WTC11 (cell line): ENCODE measurements around the gene CBX2. TPM values are rescaled to one million over a fixed set of nuclear protein-coding genes. Genes with fewer than 3 reads are reported as not detected.
A peak's percentile ranks its signal among the peaks of the same experiment; 100 is the strongest.

ENCODE experiments used
- ATAC-seq: fragments of 200-7000 bp; cut with Tn5 transposase; 2 replicates; pipeline ENCODE4 v1.10.0; 2021; ENCODE audit warnings: mild to moderate bottlenecking, moderate library complexity
- Bru-seq: library from RNA; stranded (reverse); fragments of 400-500 nt; gene quantifications from one replicate; lab custom pipeline; 2021; lab: Mats Ljungman, UMichigan
- CTCF ChIA-PET: fragments of 300-600 bp; sonication (Branson Sonifier 250); formaldehyde crosslinking; loops from one replicate; lab custom pipeline; 2021; ENCODE audit warnings: antibody characterized with exemption; lab: Charles Lee
- POLR2A ChIA-PET: fragments of 350-600 bp; sonication (Branson Sonifier 250); formaldehyde crosslinking; loops from one replicate; lab custom pipeline; 2021; ENCODE audit warnings: antibody characterized with exemption; lab: Charles Lee
- DNase-seq: peaks from one replicate; pipeline ENCODE4 v3.0.0; 2021; ENCODE audit warnings: low spot score
- H3K27ac Mint-ChIP-seq: 2 replicates; pipeline ENCODE4 v1.8.0; 2021; ENCODE audit warnings: mixed read lengths
- H3K27me3 Mint-ChIP-seq: 2 replicates; pipeline ENCODE4 v1.8.0; 2021; ENCODE audit warnings: low read depth, mild to moderate bottlenecking, moderate library complexity, mixed read lengths
- H3K36me3 Mint-ChIP-seq: 2 replicates; pipeline ENCODE4 v1.8.0; 2021; ENCODE audit warnings: mixed read lengths
- H3K4me1 Mint-ChIP-seq: 2 replicates; pipeline ENCODE4 v1.8.0; 2022; ENCODE audit warnings: mixed read lengths
- H3K4me3 Mint-ChIP-seq: 2 replicates; pipeline ENCODE4 v1.8.0; 2021; ENCODE audit warnings: mild to moderate bottlenecking, moderate library complexity, mixed read lengths
- H3K9me3 Mint-ChIP-seq: 2 replicates; pipeline ENCODE4 v1.8.0; 2021; ENCODE audit warnings: mixed read lengths
- CBFB ChIP-seq: sonication (generic); formaldehyde crosslinking; IDR thresholded peaks from 2 replicates; pipeline ENCODE4 v1.8.1; 2022; ENCODE audit warnings: mild to moderate bottlenecking, low read depth, missing genetic modification reagents
- CREB1 ChIP-seq: sonication (generic); formaldehyde crosslinking; IDR thresholded peaks from 2 replicates; pipeline ENCODE4 v1.8.0; 2023; ENCODE audit warnings: mild to moderate bottlenecking, missing genetic modification reagents
- ELF4 ChIP-seq: sonication (generic); formaldehyde crosslinking; IDR thresholded peaks from 2 replicates; pipeline ENCODE4 v1.8.1; 2022; ENCODE audit warnings: low read depth, mild to moderate bottlenecking, moderate library complexity, missing genetic modification reagents
- FOXK1 ChIP-seq: sonication (generic); formaldehyde crosslinking; IDR thresholded peaks from 2 replicates; pipeline ENCODE4 v1.8.0; 2022; ENCODE audit warnings: mild to moderate bottlenecking, moderate library complexity, missing genetic modification reagents
- FOXP1 ChIP-seq: sonication (generic); formaldehyde crosslinking; IDR thresholded peaks from 2 replicates; pipeline ENCODE4 v1.8.0; 2022; ENCODE audit warnings: missing genetic modification reagents, mild to moderate bottlenecking, moderate library complexity, borderline replicate concordance
- GABPB1 ChIP-seq: sonication (generic); formaldehyde crosslinking; IDR thresholded peaks from 2 replicates; pipeline ENCODE4 v1.8.1; 2023; ENCODE audit warnings: mild to moderate bottlenecking, missing genetic modification reagents
- NFE2L1 ChIP-seq: sonication (generic); formaldehyde crosslinking; IDR thresholded peaks from 2 replicates; pipeline ENCODE4 v1.8.1; 2023; ENCODE audit warnings: missing genetic modification reagents
- NFYB ChIP-seq: sonication (generic); formaldehyde crosslinking; conservative IDR thresholded peaks from 2 replicates; pipeline ENCODE4 v1.8.0; 2022; ENCODE audit warnings: low read depth, missing genetic modification reagents
- SP1 ChIP-seq: sonication (generic); formaldehyde crosslinking; conservative IDR thresholded peaks from 2 replicates; pipeline ENCODE4 v1.8.1; 2022; ENCODE audit warnings: missing genetic modification reagents
- ZNF263 ChIP-seq: sonication (generic); formaldehyde crosslinking; IDR thresholded peaks from 2 replicates; pipeline ENCODE4 v1.8.1; 2022; ENCODE audit warnings: low read depth, mild to moderate bottlenecking, moderate library complexity, missing genetic modification reagents
- long read RNA-seq, 3 experiments: library from RNA in 1 of 3; library from capped mRNA in 1 of 3; library from polyadenylated mRNA in 1 of 3; unstranded in 2 of 3; stranded (forward) in 1 of 3; transcript quantifications; one replicate each; pipeline ENCODE4 v2.0.0, GENCODE V29; 2021
- total RNA-seq: library from RNA; stranded (reverse); gene quantifications from 3 replicates; pipeline ENCODE4 v1.2.3, GENCODE V29; 2021
- TF ChIP-seq, protein P1 (sequence below): fragments of 250-450 bp; sonication (Bioruptor Pico); IDR thresholded peaks from 2 replicates; pipeline ENCODE4 v1.9.0; 2021; ENCODE audit warnings: mild to moderate bottlenecking
- TF ChIP-seq, protein P2 (sequence below): sonication (generic); formaldehyde crosslinking; IDR thresholded peaks from 2 replicates; pipeline ENCODE4 v1.8.1; 2023; ENCODE audit warnings: mild to moderate bottlenecking, missing genetic modification reagents
- TF ChIP-seq, protein P3 (sequence below): fragments of 250-450 bp; sonication (Bioruptor Pico); IDR thresholded peaks from 2 replicates; pipeline ENCODE4 v1.8.0; 2021; ENCODE audit warnings: mild to moderate bottlenecking
- TF ChIP-seq, protein P4 (sequence below): sonication (generic); formaldehyde crosslinking; IDR thresholded peaks from 2 replicates; pipeline ENCODE4 v1.8.1; 2023; ENCODE audit warnings: mild to moderate bottlenecking, missing genetic modification reagents, moderate library complexity
- TF ChIP-seq, protein P5 (sequence below): sonication (generic); formaldehyde crosslinking; IDR thresholded peaks from 2 replicates; pipeline ENCODE4 v1.8.1; 2022; ENCODE audit warnings: missing genetic modification reagents, borderline replicate concordance
- TF ChIP-seq, protein P6 (sequence below): sonication (generic); formaldehyde crosslinking; IDR thresholded peaks from 2 replicates; pipeline ENCODE4 v1.8.0; 2022; ENCODE audit warnings: mild to moderate bottlenecking, missing genetic modification reagents

The CBX2 gene
- total RNA-seq: 78.1 to 85.5 TPM (median 78.7 TPM) in 3 replicates
- percentile 93 among the genes with signal in this experiment for Bru-seq, nascent RNA
- long read RNA-seq, experiment 1, full-length matches to known transcripts: 293 of 423 reads
- long read RNA-seq, experiment 1, partial matches to known transcripts: 24 of 423 reads
- long read RNA-seq, experiment 1, other reads (novel, unspliced or antisense): 106 of 423 reads
- long read RNA-seq, experiment 2, full-length matches to known transcripts: 37 of 125 reads
- long read RNA-seq, experiment 2, partial matches to known transcripts: 0 of 125 reads
- long read RNA-seq, experiment 2, other reads (novel, unspliced or antisense): 88 of 125 reads
- long read RNA-seq, experiment 3, full-length matches to known transcripts: 1 of 10 reads
- long read RNA-seq, experiment 3, partial matches to known transcripts: 0 of 10 reads
- long read RNA-seq, experiment 3, other reads (novel, unspliced or antisense): 9 of 10 reads

DNA sequence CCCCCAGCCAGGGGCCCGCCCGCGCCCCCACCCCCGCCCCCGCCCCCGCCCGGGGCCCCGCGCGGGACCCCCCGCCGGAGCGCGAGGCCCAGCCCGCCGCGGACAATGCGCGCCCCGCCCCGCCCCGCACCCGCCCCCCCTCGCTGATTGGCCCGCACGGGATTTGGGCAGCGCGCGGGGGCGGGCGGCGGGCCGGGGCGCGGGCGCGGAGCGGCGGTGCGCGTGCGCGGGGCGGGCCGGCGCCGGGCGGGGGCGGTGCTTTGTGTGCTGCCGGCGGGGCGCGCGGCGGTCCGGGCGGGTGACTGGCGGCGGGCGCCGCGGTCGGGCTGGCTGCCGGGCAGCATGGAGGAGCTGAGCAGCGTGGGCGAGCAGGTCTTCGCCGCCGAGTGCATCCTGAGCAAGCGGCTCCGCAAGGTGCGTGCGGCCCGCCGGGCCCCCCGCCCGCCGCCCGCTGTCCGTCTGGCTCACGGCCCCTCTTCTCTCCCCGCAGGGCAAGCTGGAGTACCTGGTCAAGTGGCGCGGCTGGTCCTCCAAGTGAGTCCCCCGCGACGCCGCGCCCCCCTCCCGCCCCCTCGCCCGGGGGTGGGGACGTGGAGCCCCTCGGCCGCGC lies at the start of gene CBX2:
TSS of gene CBX2 (plus strand) at position 255 of the 610 bp plus-strand sequence. CDS start at position 343, 88 bp downstream.
- H3K27ac Mint-ChIP-seq: peak within 1 kb of the TSS; percentile 93
- peak; percentile 75 for DNase-seq
- POLR2A ChIA-PET: interaction anchor here (0.9 to 1.1 kb wide), 5 partner anchors 9 to 60 kb away, joined by 3 read pairs; partner anchors contain the start of gene CBX8
- TF ChIP-seq, protein P1, sequence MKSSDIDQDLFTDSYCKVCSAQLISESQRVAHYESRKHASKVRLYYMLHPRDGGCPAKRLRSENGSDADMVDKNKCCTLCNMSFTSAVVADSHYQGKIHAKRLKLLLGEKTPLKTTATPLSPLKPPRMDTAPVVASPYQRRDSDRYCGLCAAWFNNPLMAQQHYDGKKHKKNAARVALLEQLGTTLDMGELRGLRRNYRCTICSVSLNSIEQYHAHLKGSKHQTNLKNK (CRISPR knock-in tag): no peak
- TF ChIP-seq FOXP1 (CRISPR knock-in tag) (no peak), CBFB (CRISPR knock-in tag) (0 out of 2 replicates have a peak, but pooled peaks have one; percentile 20), NFE2L1 (CRISPR knock-in tag) (0 out of 2 replicates have a peak, but pooled peaks have one; percentile 44), CREB1 (no peak), ELF4 (CRISPR knock-in tag) (0 out of 2 replicates have a peak, but pooled peaks have one; percentile 43), FOXK1 (CRISPR knock-in tag) (no peak; the same call in 1 of the 2 replicates), ZNF263 (CRISPR knock-in tag) (peak; percentile 11; the same call in 1 of the 2 replicates), GABPB1 (CRISPR knock-in tag) (peak; percentile 21; the same call in 1 of the 2 replicates), SP1 (CRISPR knock-in tag) (0 out of 2 replicates have a peak, but pooled peaks have one; percentile 8)
- TF ChIP-seq, protein P2, sequence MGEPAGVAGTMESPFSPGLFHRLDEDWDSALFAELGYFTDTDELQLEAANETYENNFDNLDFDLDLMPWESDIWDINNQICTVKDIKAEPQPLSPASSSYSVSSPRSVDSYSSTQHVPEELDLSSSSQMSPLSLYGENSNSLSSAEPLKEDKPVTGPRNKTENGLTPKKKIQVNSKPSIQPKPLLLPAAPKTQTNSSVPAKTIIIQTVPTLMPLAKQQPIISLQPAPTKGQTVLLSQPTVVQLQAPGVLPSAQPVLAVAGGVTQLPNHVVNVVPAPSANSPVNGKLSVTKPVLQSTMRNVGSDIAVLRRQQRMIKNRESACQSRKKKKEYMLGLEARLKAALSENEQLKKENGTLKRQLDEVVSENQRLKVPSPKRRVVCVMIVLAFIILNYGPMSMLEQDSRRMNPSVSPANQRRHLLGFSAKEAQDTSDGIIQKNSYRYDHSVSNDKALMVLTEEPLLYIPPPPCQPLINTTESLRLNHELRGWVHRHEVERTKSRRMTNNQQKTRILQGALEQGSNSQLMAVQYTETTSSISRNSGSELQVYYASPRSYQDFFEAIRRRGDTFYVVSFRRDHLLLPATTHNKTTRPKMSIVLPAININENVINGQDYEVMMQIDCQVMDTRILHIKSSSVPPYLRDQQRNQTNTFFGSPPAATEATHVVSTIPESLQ: no peak
- TF ChIP-seq, protein P3, sequence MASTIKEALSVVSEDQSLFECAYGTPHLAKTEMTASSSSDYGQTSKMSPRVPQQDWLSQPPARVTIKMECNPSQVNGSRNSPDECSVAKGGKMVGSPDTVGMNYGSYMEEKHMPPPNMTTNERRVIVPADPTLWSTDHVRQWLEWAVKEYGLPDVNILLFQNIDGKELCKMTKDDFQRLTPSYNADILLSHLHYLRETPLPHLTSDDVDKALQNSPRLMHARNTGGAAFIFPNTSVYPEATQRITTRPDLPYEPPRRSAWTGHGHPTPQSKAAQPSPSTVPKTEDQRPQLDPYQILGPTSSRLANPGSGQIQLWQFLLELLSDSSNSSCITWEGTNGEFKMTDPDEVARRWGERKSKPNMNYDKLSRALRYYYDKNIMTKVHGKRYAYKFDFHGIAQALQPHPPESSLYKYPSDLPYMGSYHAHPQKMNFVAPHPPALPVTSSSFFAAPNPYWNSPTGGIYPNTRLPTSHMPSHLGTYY (CRISPR knock-in tag): no peak
- TF ChIP-seq, protein P4, sequence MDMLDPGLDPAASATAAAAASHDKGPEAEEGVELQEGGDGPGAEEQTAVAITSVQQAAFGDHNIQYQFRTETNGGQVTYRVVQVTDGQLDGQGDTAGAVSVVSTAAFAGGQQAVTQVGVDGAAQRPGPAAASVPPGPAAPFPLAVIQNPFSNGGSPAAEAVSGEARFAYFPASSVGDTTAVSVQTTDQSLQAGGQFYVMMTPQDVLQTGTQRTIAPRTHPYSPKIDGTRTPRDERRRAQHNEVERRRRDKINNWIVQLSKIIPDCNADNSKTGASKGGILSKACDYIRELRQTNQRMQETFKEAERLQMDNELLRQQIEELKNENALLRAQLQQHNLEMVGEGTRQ (CRISPR knock-in tag): 0 out of 2 replicates have a peak, but pooled peaks have one; percentile 5
- TF ChIP-seq, protein P5, sequence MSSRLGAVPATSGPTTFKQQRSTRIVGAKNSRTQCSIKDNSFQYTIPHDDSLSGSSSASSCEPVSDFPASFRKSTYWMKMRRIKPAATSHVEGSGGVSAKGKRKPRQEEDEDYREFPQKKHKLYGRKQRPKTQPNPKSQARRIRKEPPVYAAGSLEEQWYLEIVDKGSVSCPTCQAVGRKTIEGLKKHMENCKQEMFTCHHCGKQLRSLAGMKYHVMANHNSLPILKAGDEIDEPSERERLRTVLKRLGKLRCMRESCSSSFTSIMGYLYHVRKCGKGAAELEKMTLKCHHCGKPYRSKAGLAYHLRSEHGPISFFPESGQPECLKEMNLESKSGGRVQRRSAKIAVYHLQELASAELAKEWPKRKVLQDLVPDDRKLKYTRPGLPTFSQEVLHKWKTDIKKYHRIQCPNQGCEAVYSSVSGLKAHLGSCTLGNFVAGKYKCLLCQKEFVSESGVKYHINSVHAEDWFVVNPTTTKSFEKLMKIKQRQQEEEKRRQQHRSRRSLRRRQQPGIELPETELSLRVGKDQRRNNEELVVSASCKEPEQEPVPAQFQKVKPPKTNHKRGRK: no peak
- no peaks in the 10 kb centered on the region for H3K9me3 Mint-ChIP-seq
- H3K4me3 Mint-ChIP-seq: peak within 1 kb of the TSS; percentile 91
- peaks cover 54% of the 10 kb centered on the region for H3K4me1 Mint-ChIP-seq
- CTCF ChIA-PET: interaction anchor here (0.6 to 6.9 kb wide), 15 partner anchors 10 to 713 kb away, joined by 3 to 83 read pairs (median 6); partner anchors contain the start of genes CBX4 and CBX8
- ATAC-seq: peak; percentile 55
- H3K27me3 Mint-ChIP-seq: peaks cover 15% of the 10 kb centered on the region
- peaks cover 32% of the 10 kb centered on the region for H3K36me3 Mint-ChIP-seq

DNA sequence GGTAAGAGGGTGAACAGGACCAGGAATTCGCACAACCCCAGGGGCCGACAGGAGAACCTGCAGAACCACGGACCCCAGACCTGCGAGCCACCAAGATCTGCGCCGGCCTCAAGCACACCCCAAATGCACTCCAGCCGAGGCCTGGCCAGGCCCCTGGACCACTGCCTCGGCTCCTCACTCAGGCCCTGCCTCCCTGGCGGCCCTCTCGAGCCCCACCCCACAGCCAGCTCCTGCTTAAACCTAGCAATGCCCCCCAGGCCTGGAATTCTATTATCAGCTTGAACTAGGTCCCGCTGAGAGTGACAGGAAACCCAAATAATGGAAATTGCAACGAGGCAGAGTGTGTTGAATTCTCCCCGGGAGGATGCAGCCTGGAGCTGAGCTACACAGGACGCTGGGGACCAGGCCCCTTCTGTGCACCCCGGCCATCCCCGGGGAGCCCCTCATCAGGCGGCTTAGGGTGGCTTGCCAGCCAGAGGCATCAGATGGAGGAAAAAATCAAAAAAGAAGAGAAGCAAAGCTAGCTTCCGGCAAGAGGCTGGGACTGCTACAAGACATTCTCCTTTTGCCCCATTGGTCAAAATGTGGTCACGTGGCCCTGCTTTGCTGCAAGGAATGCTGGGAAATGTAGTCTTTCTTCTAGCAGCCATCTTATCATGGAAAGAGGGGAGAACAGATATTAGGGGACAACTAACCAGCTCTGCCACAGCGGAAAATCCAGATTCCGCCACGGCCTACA lies 49.6 kb upstream of the CBX2 start:
- CTCF ChIA-PET: interaction anchor here (1.1 to 2.6 kb wide), 4 partner anchors 13 to 70 kb away, joined by 4 to 19 read pairs (median 8); no protein-coding TSS in a partner anchor
- H3K27me3 Mint-ChIP-seq: no peaks in the 10 kb centered on the region; the same call in 1 of the 2 replicates
- H3K4me3 Mint-ChIP-seq: peak overlapping the region; percentile 33
- H3K9me3 Mint-ChIP-seq: no peaks in the 10 kb centered on the region
- no peak for TF ChIP-seq FOXP1 (CRISPR knock-in tag)
- TF ChIP-seq, protein P6, sequence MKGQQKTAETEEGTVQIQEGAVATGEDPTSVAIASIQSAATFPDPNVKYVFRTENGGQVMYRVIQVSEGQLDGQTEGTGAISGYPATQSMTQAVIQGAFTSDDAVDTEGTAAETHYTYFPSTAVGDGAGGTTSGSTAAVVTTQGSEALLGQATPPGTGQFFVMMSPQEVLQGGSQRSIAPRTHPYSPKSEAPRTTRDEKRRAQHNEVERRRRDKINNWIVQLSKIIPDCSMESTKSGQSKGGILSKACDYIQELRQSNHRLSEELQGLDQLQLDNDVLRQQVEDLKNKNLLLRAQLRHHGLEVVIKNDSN (CRISPR knock-in tag): peak; percentile 96
- TF ChIP-seq NFYB (CRISPR knock-in tag): peak; percentile 54; the same call in 1 of the 2 replicates
- TF ChIP-seq, protein P4 (CRISPR knock-in tag): peak; percentile 96
- H3K27ac Mint-ChIP-seq: no peak overlapping the region
- H3K36me3 Mint-ChIP-seq: no peaks in the 10 kb centered on the region
- POLR2A ChIA-PET: no interaction called here
- DNase-seq (peak; percentile 84), ATAC-seq (peak; percentile 77)
- 0 out of 2 replicates have a peak, but pooled peaks cover 6% of the 10 kb centered on the region for H3K4me1 Mint-ChIP-seq
